CD14-positive monocyte (primary cell): ENCODE measurements around the gene CTDSPL. TPM values are rescaled to one million over a fixed set of nuclear protein-coding genes. Genes with fewer than 3 reads are reported as not detected.

Experiments used
- DNase-seq, 3 donors: peaks; one replicate each; pipeline ENCODE4 v3.0.0-alpha.2; 2011 to 2022
- H2AFZ ChIP-seq: 2 replicates; pipeline ENCODE4 v1.6.0; 2012; ENCODE audit warnings: mild to moderate bottlenecking, low read depth, low read length, inconsistent platforms; ENCODE audit not compliant: insufficient read depth, poor library complexity, severe bottlenecking
- H3K27ac ChIP-seq, 2 donors: 1 replicate in 1 of 2; 2 replicates in 1 of 2; pipeline ENCODE4 v1.5.1; 2012 to 2013; ENCODE audit warnings: low read length in 2 of 2, control low read depth in 1 of 2, inconsistent platforms in 1 of 2, low read depth in 1 of 2, mild to moderate bottlenecking in 1 of 2
- H3K27me3 ChIP-seq, 2 donors: one replicate each; pipeline versions ENCODE4 v1.6.0 to v1.6.1; 2011 to 2013; ENCODE audit warnings: low read length in 2 of 2; ENCODE audit not compliant: control insufficient read depth in 2 of 2, insufficient read depth in 2 of 2
- H3K36me3 ChIP-seq, 2 donors: replicated peaks in 1 of 2; 1 replicate in 1 of 2; 2 replicates in 1 of 2; pipeline versions ENCODE4 v1.5.1 to v1.6.1; 2012 to 2013; ENCODE audit warnings: low read length in 2 of 2, control low read depth in 1 of 2, inconsistent platforms in 1 of 2, mild to moderate bottlenecking in 1 of 2; ENCODE audit not compliant: insufficient read depth in 2 of 2, control insufficient read depth in 1 of 2
- H3K4me1 ChIP-seq, 2 donors: 1 replicate in 1 of 2; 2 replicates in 1 of 2; pipeline versions ENCODE4 v1.5.1 to v1.6.1; 2012 to 2013; ENCODE audit warnings: low read length in 2 of 2, control low read depth in 1 of 2, inconsistent platforms in 1 of 2, mild to moderate bottlenecking in 1 of 2, moderate library complexity in 1 of 2; ENCODE audit not compliant: insufficient read depth in 2 of 2, control insufficient read depth in 1 of 2
- H3K4me2 ChIP-seq: replicated peaks from 2 replicates; pipeline ENCODE3; 2012; ENCODE audit warnings: low read length, moderate library complexity, mild to moderate bottlenecking; ENCODE audit not compliant: poor library complexity, severe bottlenecking; ENCODE audit errors: extremely low read depth
- H3K4me3 ChIP-seq, 3 experiments: fragments of 200-600 bp in 1 of 3; sonication (generic) in 1 of 3; replicated peaks in 1 of 3; 1 replicate in 2 of 3; 2 replicates in 1 of 3; pipeline ENCODE4 v1.5.1; 2011 to 2013; ENCODE audit warnings: low read length in 3 of 3, mild to moderate bottlenecking in 3 of 3, control low read depth in 2 of 3, low read depth in 2 of 3, inconsistent platforms in 1 of 3, moderate library complexity in 1 of 3
- H3K79me2 ChIP-seq: 2 replicates; pipeline ENCODE4 v1.6.0; 2012; ENCODE audit warnings: mild to moderate bottlenecking, control low read depth, inconsistent platforms, low read length, moderate library complexity; ENCODE audit not compliant: insufficient read depth
- H3K9ac ChIP-seq: 2 replicates; pipeline ENCODE4 v1.6.0; 2017; ENCODE audit warnings: low read length, mild to moderate bottlenecking; ENCODE audit not compliant: insufficient read depth, poor library complexity, severe bottlenecking
- H3K9me3 ChIP-seq, 2 donors: replicated peaks in 1 of 2; 1 replicate in 1 of 2; 2 replicates in 1 of 2; pipeline versions ENCODE4 v1.5.1 to v1.6.1; 2012 to 2013; ENCODE audit warnings: low read length in 2 of 2, control low read depth in 1 of 2; ENCODE audit not compliant: control insufficient read depth in 1 of 2, insufficient read depth in 1 of 2
- H4K20me1 ChIP-seq: 2 replicates; pipeline ENCODE4 v1.6.0; 2012; ENCODE audit warnings: mild to moderate bottlenecking, low read length, control low read depth, moderate library complexity; ENCODE audit not compliant: insufficient read depth
- H3K27ac Mint-ChIP-seq, 7 donors: one replicate each; pipeline ENCODE4 v1.8.0; 2020; ENCODE audit warnings: mild to moderate bottlenecking in 7 of 7, mixed read lengths in 7 of 7, moderate library complexity in 6 of 7, inconsistent platforms in 2 of 7
- H3K27me3 Mint-ChIP-seq, 3 donors: one replicate each; pipeline ENCODE4 v1.8.0; 2021 to 2022; ENCODE audit warnings: low read depth in 3 of 3, mild to moderate bottlenecking in 3 of 3, mixed read lengths in 3 of 3, moderate library complexity in 3 of 3, inconsistent platforms in 1 of 3
- H3K36me3 Mint-ChIP-seq, 2 donors: one replicate each; pipeline ENCODE4 v1.8.0; 2020; ENCODE audit warnings: mixed read lengths in 2 of 2, inconsistent platforms in 1 of 2, mild to moderate bottlenecking in 1 of 2
- H3K4me1 Mint-ChIP-seq: one replicate; pipeline ENCODE4 v1.8.0; 2020; ENCODE audit warnings: mild to moderate bottlenecking, mixed read lengths
- H3K4me3 Mint-ChIP-seq, 2 donors: one replicate each; pipeline ENCODE4 v1.8.0; 2020; ENCODE audit warnings: mild to moderate bottlenecking in 2 of 2, mixed read lengths in 2 of 2, moderate library complexity in 1 of 2
- H3K9me3 Mint-ChIP-seq, 7 donors: one replicate each; pipeline ENCODE4 v1.8.0; 2020 to 2022; ENCODE audit warnings: mixed read lengths in 7 of 7, mild to moderate bottlenecking in 6 of 7, moderate library complexity in 6 of 7, inconsistent platforms in 2 of 7
- WGBS: methylation state at CpG from one replicate; pipeline ENCODE4 v1.1.5; 2013; ENCODE audit warnings: missing lambda C conversion rate; ENCODE audit not compliant: insufficient coverage; 5-methylcytosine and 5-hydroxymethylcytosine counted together
- intact Hi-C, 2 donors: fragments of 100-400 bp; cut with micrococcal nuclease; formaldehyde crosslinking; loops; one replicate each; pipeline versions ENCODE4 v1.15.0 to v1.15.1; 2023
- polyA plus RNA-seq, 3 donors: library from polyadenylated mRNA; depleted of rRNA in 1 of 3; unstranded in 2 of 3; stranded (reverse) in 1 of 3; fragments of 300-500 nt in 2 of 3; fragments of >200 nt in 1 of 3; fragmentation: Illumina TruSeq in 2 of 3; gene quantifications; 1 replicate in 2 of 3; 2 replicates in 1 of 3; pipeline ENCODE4 v1.2.3, GENCODE V29; 2012 to 2021
- TF ChIP-seq, protein P1 (sequence below): fragments of 200-600 bp; IDR thresholded peaks from one replicate; pipeline ENCODE4 v1.8.0; 2022; ENCODE audit warnings: antibody characterized with exemption, mild to moderate bottlenecking

The CTDSPL gene
- polyA plus RNA-seq, 3 donors: 0.15 to 0.69 (median 0.33) TPM

GRCh38 chr3:37938011-37938410 lies 76.3 kb downstream of the CTDSPL start:
- H3K9me3 ChIP-seq: no peaks in the 10 kb centered on the region
- H3K9ac ChIP-seq: no peak overlapping the region
- no peak overlapping the region for H3K4me2 ChIP-seq
- peaks cover 9% of the 10 kb centered on the region for H3K4me1 Mint-ChIP-seq
- H3K36me3 Mint-ChIP-seq: no peaks in the 10 kb centered on the region
- H3K79me2 ChIP-seq: no peaks in the 10 kb centered on the region
- no peak overlapping the region for H3K27ac ChIP-seq
- DNase-seq: no peak
- no peak overlapping the region for H3K4me3 ChIP-seq
- intact Hi-C loops: no loop called here
- H2AFZ ChIP-seq: no peak overlapping the region
- H3K36me3 ChIP-seq: no peaks in the 10 kb centered on the region
- H3K9me3 Mint-ChIP-seq: no peaks in the 10 kb centered on the region
- WGBS: 100% methylated on average over 1 of the region's 2 CpGs
- peaks cover 0 to 1% (median 1%) of the 10 kb centered on the region in 3 donors for H3K27me3 Mint-ChIP-seq
- H3K27ac Mint-ChIP-seq: no peak overlapping the region
- H4K20me1 ChIP-seq: no peaks in the 10 kb centered on the region
- TF ChIP-seq, protein P1, sequence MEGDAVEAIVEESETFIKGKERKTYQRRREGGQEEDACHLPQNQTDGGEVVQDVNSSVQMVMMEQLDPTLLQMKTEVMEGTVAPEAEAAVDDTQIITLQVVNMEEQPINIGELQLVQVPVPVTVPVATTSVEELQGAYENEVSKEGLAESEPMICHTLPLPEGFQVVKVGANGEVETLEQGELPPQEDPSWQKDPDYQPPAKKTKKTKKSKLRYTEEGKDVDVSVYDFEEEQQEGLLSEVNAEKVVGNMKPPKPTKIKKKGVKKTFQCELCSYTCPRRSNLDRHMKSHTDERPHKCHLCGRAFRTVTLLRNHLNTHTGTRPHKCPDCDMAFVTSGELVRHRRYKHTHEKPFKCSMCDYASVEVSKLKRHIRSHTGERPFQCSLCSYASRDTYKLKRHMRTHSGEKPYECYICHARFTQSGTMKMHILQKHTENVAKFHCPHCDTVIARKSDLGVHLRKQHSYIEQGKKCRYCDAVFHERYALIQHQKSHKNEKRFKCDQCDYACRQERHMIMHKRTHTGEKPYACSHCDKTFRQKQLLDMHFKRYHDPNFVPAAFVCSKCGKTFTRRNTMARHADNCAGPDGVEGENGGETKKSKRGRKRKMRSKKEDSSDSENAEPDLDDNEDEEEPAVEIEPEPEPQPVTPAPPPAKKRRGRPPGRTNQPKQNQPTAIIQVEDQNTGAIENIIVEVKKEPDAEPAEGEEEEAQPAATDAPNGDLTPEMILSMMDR: no peak
- no peaks in the 10 kb centered on the region for H3K27me3 ChIP-seq
- no peak overlapping the region for H3K4me3 Mint-ChIP-seq
- no peaks in the 10 kb centered on the region for H3K4me1 ChIP-seq

DNA sequence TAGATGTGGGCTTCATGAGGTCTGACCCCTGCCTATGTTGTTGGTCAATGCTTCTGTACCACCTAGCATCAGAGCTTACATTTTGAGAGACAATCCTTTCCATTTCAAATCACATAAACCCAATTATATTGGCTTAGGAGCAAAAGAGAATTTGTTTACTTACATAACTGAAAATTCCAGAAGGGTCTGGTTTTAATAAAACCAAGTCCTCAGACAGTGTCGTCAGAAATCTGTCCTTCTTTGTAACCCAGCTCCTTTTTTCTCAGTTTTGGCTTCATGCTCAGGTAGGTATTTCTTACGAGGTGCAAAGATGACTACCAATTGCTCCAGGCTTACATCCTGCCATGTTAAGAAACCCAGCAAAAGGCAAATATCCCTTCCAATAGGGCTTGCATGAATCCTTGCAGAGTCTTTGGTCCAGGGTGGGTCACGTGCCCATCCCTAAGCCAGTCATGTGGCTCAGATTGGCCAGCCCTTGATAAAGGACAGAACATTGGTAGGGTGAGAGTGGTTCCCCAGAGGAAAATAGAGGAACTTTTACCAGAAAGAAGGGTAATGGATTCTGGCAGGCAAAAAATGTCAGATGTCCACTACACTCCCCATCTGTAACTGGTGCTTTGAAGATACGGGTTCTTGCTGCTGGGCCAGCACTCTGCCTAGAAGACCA lies 78.7 kb downstream of the CTDSPL start:
- intact Hi-C loops: no loop called here
- Histone ChIP-seq H3K4me1 (peaks cover 0 to 7% of the 10 kb centered on the region in 2 donors), H3K27ac (no peak overlapping the region)

More for the DNA sequence above, 78.7 kb downstream of the CTDSPL start:
- DNase-seq: no peak
- Histone ChIP-seq H3K36me3 (no peaks in the 10 kb centered on the region), H4K20me1 (no peaks in the 10 kb centered on the region), H3K4me3 (no peak overlapping the region), H3K79me2 (no peaks in the 10 kb centered on the region), H3K4me2 (no peak overlapping the region), H3K27me3 (no peaks in the 10 kb centered on the region), H2AFZ (no peak overlapping the region), H3K9ac (no peak overlapping the region), H3K9me3 (no peaks in the 10 kb centered on the region)
- Mint-ChIP-seq H3K36me3 (no peaks in the 10 kb centered on the region), H3K27ac (no peak overlapping the region), H3K27me3 (peaks cover 0 to 1% (median 1%) of the 10 kb centered on the region in 3 donors), H3K4me1 (peaks cover 18% of the 10 kb centered on the region), H3K9me3 (no peaks in the 10 kb centered on the region), H3K4me3 (no peak overlapping the region)
- WGBS: 82% methylated on average over 3 of the region's 4 CpGs
- TF ChIP-seq, protein P1: no peak
